Measurements from ENCODE around the gene XRN1.

GRCh38 chr3:142296507-142296906, 151.3 kb downstream of the XRN1 start:
- TF ChIP-seq, protein P1, sequence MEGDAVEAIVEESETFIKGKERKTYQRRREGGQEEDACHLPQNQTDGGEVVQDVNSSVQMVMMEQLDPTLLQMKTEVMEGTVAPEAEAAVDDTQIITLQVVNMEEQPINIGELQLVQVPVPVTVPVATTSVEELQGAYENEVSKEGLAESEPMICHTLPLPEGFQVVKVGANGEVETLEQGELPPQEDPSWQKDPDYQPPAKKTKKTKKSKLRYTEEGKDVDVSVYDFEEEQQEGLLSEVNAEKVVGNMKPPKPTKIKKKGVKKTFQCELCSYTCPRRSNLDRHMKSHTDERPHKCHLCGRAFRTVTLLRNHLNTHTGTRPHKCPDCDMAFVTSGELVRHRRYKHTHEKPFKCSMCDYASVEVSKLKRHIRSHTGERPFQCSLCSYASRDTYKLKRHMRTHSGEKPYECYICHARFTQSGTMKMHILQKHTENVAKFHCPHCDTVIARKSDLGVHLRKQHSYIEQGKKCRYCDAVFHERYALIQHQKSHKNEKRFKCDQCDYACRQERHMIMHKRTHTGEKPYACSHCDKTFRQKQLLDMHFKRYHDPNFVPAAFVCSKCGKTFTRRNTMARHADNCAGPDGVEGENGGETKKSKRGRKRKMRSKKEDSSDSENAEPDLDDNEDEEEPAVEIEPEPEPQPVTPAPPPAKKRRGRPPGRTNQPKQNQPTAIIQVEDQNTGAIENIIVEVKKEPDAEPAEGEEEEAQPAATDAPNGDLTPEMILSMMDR (conservative IDR thresholded peaks at IDR 0.05; ENCODE audit: low read depth, low read length): no peak
- TF ChIP-seq EZH2 (IDR thresholded peaks at IDR 0.05; ENCODE audit: low read length, unreplicated experiment): no peak

All from PC-3 (cell line).